ENCODE data around the gene CHP1. TPM values are rescaled to one million over a fixed set of nuclear protein-coding genes. Genes with fewer than 3 reads are reported as not detected.
"Not testable (repeated sequence)": the region's sequence is repeated elsewhere in the genome, so short reads cannot be mapped to it uniquely, and the experiment has no call there.

Gene CHP1
- total and polyA plus RNA-seq, 2 donors (not counting 1 experiment from before 2014, with no cell fraction given): 14.2 to 39.9 TPM

DNA sequence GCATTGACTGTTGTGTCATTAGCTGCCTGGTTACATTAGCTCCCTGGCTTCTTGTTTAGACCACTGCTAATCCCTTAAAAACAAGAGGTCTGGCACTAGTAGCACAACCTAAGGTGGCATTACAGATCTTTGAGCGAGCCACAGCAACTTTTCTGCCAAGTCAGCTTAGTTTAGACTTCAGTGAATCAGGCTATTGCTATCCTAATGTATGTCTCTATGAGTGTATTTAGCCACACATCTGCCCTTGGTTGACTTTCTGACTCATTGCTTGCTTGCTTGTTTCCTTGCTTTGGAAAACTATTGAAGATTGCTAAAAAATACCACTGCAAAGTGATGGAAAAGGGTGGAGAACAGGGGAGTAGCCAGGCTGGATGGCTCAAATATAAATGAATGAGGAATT, 50.2 kb downstream of the CHP1 start:
- no peak for TF ChIP-seq EZH2 (IDR thresholded peaks at IDR 0.05; ENCODE audit: borderline replicate concordance, insufficient read depth, low read depth, low read length, poor library complexity, severe bottlenecking)
- TF ChIP-seq, protein P1, sequence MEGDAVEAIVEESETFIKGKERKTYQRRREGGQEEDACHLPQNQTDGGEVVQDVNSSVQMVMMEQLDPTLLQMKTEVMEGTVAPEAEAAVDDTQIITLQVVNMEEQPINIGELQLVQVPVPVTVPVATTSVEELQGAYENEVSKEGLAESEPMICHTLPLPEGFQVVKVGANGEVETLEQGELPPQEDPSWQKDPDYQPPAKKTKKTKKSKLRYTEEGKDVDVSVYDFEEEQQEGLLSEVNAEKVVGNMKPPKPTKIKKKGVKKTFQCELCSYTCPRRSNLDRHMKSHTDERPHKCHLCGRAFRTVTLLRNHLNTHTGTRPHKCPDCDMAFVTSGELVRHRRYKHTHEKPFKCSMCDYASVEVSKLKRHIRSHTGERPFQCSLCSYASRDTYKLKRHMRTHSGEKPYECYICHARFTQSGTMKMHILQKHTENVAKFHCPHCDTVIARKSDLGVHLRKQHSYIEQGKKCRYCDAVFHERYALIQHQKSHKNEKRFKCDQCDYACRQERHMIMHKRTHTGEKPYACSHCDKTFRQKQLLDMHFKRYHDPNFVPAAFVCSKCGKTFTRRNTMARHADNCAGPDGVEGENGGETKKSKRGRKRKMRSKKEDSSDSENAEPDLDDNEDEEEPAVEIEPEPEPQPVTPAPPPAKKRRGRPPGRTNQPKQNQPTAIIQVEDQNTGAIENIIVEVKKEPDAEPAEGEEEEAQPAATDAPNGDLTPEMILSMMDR (IDR thresholded peaks at IDR 0.05): no peak
- peaks cover 24% of the 10 kb centered on the region for H3K79me2 ChIP-seq (ENCODE audit: control insufficient read depth, insufficient read depth, low read length)
- WGBS (ENCODE audit: insufficient coverage): 100% methylated on average over 1 of the region's 1 CpG
- ChIA-PET CTCF (no interaction called here), POLR2A (no interaction called here)
- intact Hi-C loops (cut with micrococcal nuclease): loop anchor here (5.0 kb wide), 3 partner anchors 121 to 899 kb away; partner anchors contain the start of genes KNSTRN, NDUFAF1 and RTF1
- no peak overlapping the region for H3K27ac ChIP-seq (ENCODE audit: low read length in 2 of 2)
- H3K4me3 ChIP-seq (ENCODE audit: control extremely low read depth in 1 of 5, extremely low read depth in 1 of 5, insufficient read depth in 1 of 5, low read depth in 2 of 5, low read length in 4 of 5): no peak overlapping the region
- no peaks in the 10 kb centered on the region for H4K20me1 ChIP-seq (ENCODE audit: control insufficient read depth, insufficient read depth, low read length, poor library complexity, severe bottlenecking)
- no peak for DNase-seq
- no peaks in the 10 kb centered on the region for H3K9me3 Mint-ChIP-seq (ENCODE audit: insufficient read depth)
- H3K9ac ChIP-seq (ENCODE audit: low read length): no peak overlapping the region
- ATAC-seq (ENCODE audit: low read depth): no peak
- peak overlapping the region; percentile 11 for H3K27ac Mint-ChIP-seq
- no peak overlapping the region for H2AFZ ChIP-seq (ENCODE audit: insufficient read depth, low read depth, low read length, poor library complexity, severe bottlenecking)
- H3K4me2 ChIP-seq (replicated peaks; ENCODE audit: low read depth, low read length, poor library complexity, severe bottlenecking): no peak overlapping the region
- peaks cover 16 to 26% of the 10 kb centered on the region in 2 donors for H3K4me1 ChIP-seq (ENCODE audit: control insufficient read depth in 2 of 2, insufficient read depth in 2 of 2, low read length in 2 of 2)
- no peaks in the 10 kb centered on the region for H3K27me3 Mint-ChIP-seq
- H3K4me3 Mint-ChIP-seq: no peak overlapping the region
- no peaks in the 10 kb centered on the region for H3K27me3 ChIP-seq (replicated peaks in 1 of 4; ENCODE audit: control extremely low read depth in 1 of 4, control insufficient read depth in 3 of 4, insufficient read depth in 4 of 4, low read length in 3 of 4)
- H3K4me1 Mint-ChIP-seq: peaks cover 31% of the 10 kb centered on the region
- no peaks in the 10 kb centered on the region for H3K9me3 ChIP-seq (ENCODE audit: control extremely low read depth in 1 of 3, control insufficient read depth in 2 of 3, insufficient read depth in 1 of 3, low read length in 2 of 3)
- peaks cover 3 to 16% of the 10 kb centered on the region in 2 experiments for H3K36me3 ChIP-seq (replicated peaks in 1 of 2; ENCODE audit: control extremely low read depth in 1 of 2, control insufficient read depth in 1 of 2, extremely low read depth in 1 of 2, insufficient read depth in 2 of 2, low read length in 1 of 2)

GRCh38 chr15:41282436-41282835, 51.4 kb downstream of the CHP1 start:
- H3K9ac ChIP-seq (ENCODE audit: low read length); H3K27me3 Mint-ChIP-seq; H3K4me3 ChIP-seq (ENCODE audit: control extremely low read depth in 1 of 5, extremely low read depth in 1 of 5, insufficient read depth in 1 of 5, low read depth in 2 of 5, low read length in 4 of 5); H3K4me2 ChIP-seq (replicated peaks; ENCODE audit: low read depth, low read length, poor library complexity, severe bottlenecking); ATAC-seq (ENCODE audit: low read depth); H2AFZ ChIP-seq (ENCODE audit: insufficient read depth, low read depth, low read length, poor library complexity, severe bottlenecking); H3K9me3 ChIP-seq (ENCODE audit: control extremely low read depth in 1 of 3, control insufficient read depth in 2 of 3, insufficient read depth in 1 of 3, low read length in 2 of 3); H3K9me3 Mint-ChIP-seq (ENCODE audit: insufficient read depth); H4K20me1 ChIP-seq (ENCODE audit: control insufficient read depth, insufficient read depth, low read length, poor library complexity, severe bottlenecking); DNase-seq; POLR2A ChIA-PET; H3K27me3 ChIP-seq (replicated peaks in 1 of 4; ENCODE audit: control extremely low read depth in 1 of 4, control insufficient read depth in 3 of 4, insufficient read depth in 4 of 4, low read length in 3 of 4): not testable (repeated sequence)
- intact Hi-C loops (cut with micrococcal nuclease): loop anchor here (2.0 to 5.0 kb wide), 5 partner anchors 120 to 900 kb away; partner anchors contain the start of genes KNSTRN, NDUFAF1, RMDN3 and RTF1
- 99% methylated on average over 5 of the region's 10 CpGs for WGBS (ENCODE audit: insufficient coverage)
- CTCF ChIA-PET: interaction anchor here (0.6 kb wide), 1 partner anchor 354 kb away, joined by 4 read pairs; no protein-coding TSS in a partner anchor
- H3K27ac Mint-ChIP-seq: peak overlapping the region; percentile 97
- Histone ChIP-seq H3K36me3 (replicated peaks in 1 of 2; ENCODE audit: control extremely low read depth in 1 of 2, control insufficient read depth in 1 of 2, extremely low read depth in 1 of 2, insufficient read depth in 2 of 2, low read length in 1 of 2) (peaks cover 3 to 27% of the 10 kb centered on the region in 2 experiments), H3K27ac (ENCODE audit: low read length in 2 of 2) (peak overlapping the region in 1 of 2 donors; percentile 86), H3K4me1 (ENCODE audit: control insufficient read depth in 2 of 2, insufficient read depth in 2 of 2, low read length in 2 of 2) (peaks cover 16 to 31% of the 10 kb centered on the region in 2 donors), H3K79me2 (ENCODE audit: control insufficient read depth, insufficient read depth, low read length) (peaks cover 36% of the 10 kb centered on the region)
- H3K4me1 Mint-ChIP-seq: peaks cover 36% of the 10 kb centered on the region
- H3K4me3 Mint-ChIP-seq: peak overlapping the region; percentile 95

GRCh38 chr15:41282980-41283652, 52.0 kb downstream of the CHP1 start:
- peak overlapping the region; percentile 86 to 90 for H3K27ac ChIP-seq (ENCODE audit: low read length in 2 of 2)
- H4K20me1 ChIP-seq (ENCODE audit: control insufficient read depth, insufficient read depth, low read length, poor library complexity, severe bottlenecking); H3K27me3 Mint-ChIP-seq; H3K9me3 ChIP-seq (ENCODE audit: control extremely low read depth in 1 of 3, control insufficient read depth in 2 of 3, insufficient read depth in 1 of 3, low read length in 2 of 3); H3K27me3 ChIP-seq (replicated peaks in 1 of 4; ENCODE audit: control extremely low read depth in 1 of 4, control insufficient read depth in 3 of 4, insufficient read depth in 4 of 4, low read length in 3 of 4); H3K9me3 Mint-ChIP-seq (ENCODE audit: insufficient read depth); ATAC-seq (ENCODE audit: low read depth): not testable (repeated sequence)
- CTCF ChIA-PET: interaction anchor here (0.6 to 0.9 kb wide), 2 partner anchors 52 to 559 kb away, joined by 4 to 5 read pairs; partner anchors contain the start of gene CHP1
- H3K79me2 ChIP-seq (ENCODE audit: control insufficient read depth, insufficient read depth, low read length): peaks cover 41% of the 10 kb centered on the region
- intact Hi-C loops (cut with micrococcal nuclease): loop anchor here (1.0 to 5.0 kb wide), 9 partner anchors 8 to 901 kb away; partner anchors contain the start of genes CHP1, KNSTRN, NDUFAF1 and NUSAP1
- peaks cover 16 to 31% of the 10 kb centered on the region in 2 donors for H3K4me1 ChIP-seq (ENCODE audit: control insufficient read depth in 2 of 2, insufficient read depth in 2 of 2, low read length in 2 of 2)
- POLR2A ChIA-PET: interaction anchor here (0.8 to 1.5 kb wide), 5 partner anchors 9 to 990 kb away, joined by 3 to 10 read pairs (median 3); partner anchors contain the start of genes CHP1, EXD1, GANC and NUSAP1
- Mint-ChIP-seq H3K4me1 (peaks cover 37% of the 10 kb centered on the region), H3K27ac (peak overlapping the region; percentile 97), H3K4me3 (peak overlapping the region; percentile 95)
- peak; percentile 52 for DNase-seq
- H3K9ac ChIP-seq (ENCODE audit: low read length): peak overlapping the region; percentile 85
- peak overlapping the region; percentile 79 for H3K4me2 ChIP-seq (replicated peaks; ENCODE audit: low read depth, low read length, poor library complexity, severe bottlenecking)
- peak overlapping the region; percentile 89 for H2AFZ ChIP-seq (ENCODE audit: insufficient read depth, low read depth, low read length, poor library complexity, severe bottlenecking)
- peak overlapping the region; percentile 61 to 97 (median 93) for H3K4me3 ChIP-seq (ENCODE audit: control extremely low read depth in 1 of 5, extremely low read depth in 1 of 5, insufficient read depth in 1 of 5, low read depth in 2 of 5, low read length in 4 of 5)
- WGBS (ENCODE audit: insufficient coverage): 57% methylated on average over 14 of the region's 19 CpGs
- H3K36me3 ChIP-seq (replicated peaks in 1 of 2; ENCODE audit: control extremely low read depth in 1 of 2, control insufficient read depth in 1 of 2, extremely low read depth in 1 of 2, insufficient read depth in 2 of 2, low read length in 1 of 2): peaks cover 3 to 33% of the 10 kb centered on the region in 2 experiments
